Peyer's patch (tissue), 4 donors: Measurements from ENCODE around the gene PPT2.

ENCODE experiments used
- POLR2A ChIP-seq, 2 donors: fragments of 450-650 bp; IDR thresholded peaks; one replicate each; pipeline ENCODE4 v1.5.1; 2017; ENCODE audit warnings: antibody characterized with exemption in 2 of 2, mild to moderate bottlenecking in 2 of 2, moderate library complexity in 2 of 2
- TF ChIP-seq, protein P1 (sequence below), 6 experiments: fragments of 450-650 bp in 4 of 6; fragments of 200-600 bp in 2 of 6; sonication (generic) in 1 of 6; IDR thresholded peaks; one replicate each; pipeline ENCODE4 v1.5.1; 2017 to 2019; ENCODE audit warnings: antibody characterized with exemption in 6 of 6, mild to moderate bottlenecking in 3 of 6, moderate library complexity in 1 of 6

DNA sequence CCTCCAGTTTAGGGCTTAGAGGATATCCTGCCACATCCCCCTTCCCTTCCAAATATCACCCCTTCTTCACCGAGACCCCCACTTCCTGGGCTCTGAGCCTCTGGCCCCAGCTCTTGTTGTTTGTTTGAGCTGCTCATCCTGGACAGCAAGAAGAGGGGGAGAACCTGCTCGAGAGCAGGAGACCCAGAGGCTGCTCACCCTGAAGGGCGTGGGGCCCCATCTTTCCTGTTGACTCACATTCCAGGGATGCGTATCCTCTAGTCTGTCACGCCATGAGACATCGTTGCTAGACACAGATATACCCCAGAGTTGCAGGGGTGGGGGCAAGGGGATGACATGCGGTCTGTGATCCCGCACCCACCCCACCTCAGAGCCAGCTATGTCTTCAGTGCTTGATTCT is 39.1 kb upstream of the PPT2 start:
- TF ChIP-seq, protein P1, sequence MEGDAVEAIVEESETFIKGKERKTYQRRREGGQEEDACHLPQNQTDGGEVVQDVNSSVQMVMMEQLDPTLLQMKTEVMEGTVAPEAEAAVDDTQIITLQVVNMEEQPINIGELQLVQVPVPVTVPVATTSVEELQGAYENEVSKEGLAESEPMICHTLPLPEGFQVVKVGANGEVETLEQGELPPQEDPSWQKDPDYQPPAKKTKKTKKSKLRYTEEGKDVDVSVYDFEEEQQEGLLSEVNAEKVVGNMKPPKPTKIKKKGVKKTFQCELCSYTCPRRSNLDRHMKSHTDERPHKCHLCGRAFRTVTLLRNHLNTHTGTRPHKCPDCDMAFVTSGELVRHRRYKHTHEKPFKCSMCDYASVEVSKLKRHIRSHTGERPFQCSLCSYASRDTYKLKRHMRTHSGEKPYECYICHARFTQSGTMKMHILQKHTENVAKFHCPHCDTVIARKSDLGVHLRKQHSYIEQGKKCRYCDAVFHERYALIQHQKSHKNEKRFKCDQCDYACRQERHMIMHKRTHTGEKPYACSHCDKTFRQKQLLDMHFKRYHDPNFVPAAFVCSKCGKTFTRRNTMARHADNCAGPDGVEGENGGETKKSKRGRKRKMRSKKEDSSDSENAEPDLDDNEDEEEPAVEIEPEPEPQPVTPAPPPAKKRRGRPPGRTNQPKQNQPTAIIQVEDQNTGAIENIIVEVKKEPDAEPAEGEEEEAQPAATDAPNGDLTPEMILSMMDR (IDR thresholded peaks at IDR 0.05), result no peak
- no peak for TF ChIP-seq POLR2A (IDR thresholded peaks at IDR 0.05)
